PC-3 (cell line): ENCODE measurements around the gene C3orf52. TPM values are rescaled to one million over a fixed set of nuclear protein-coding genes. Genes with fewer than 3 reads are reported as not detected.

ENCODE experiments used
- ATAC-seq: fragments of 200-7000 bp; cut with Tn5 transposase; 2 replicates; pipeline ENCODE4 v1.9.1; 2020; ENCODE audit warnings: mild to moderate bottlenecking, moderate library complexity
- BruUV-seq: library from RNA; stranded (reverse); fragments of 400-500 nt; replicated peaks from 2 replicates; lab custom pipeline; 2021; lab: Mats Ljungman, UMichigan
- CTCF ChIA-PET: fragments of 300-600 bp; sonication (Branson Sonifier 250); formaldehyde crosslinking; loops from one replicate; lab custom pipeline; 2022; ENCODE audit warnings: antibody characterized with exemption; lab: Charles Lee
- POLR2A ChIA-PET: fragments of 300-600 bp; sonication (Branson Sonifier 250); formaldehyde crosslinking; loops from one replicate; lab custom pipeline; 2022; ENCODE audit warnings: antibody characterized with exemption; ENCODE audit not compliant: unreplicated experiment; lab: Charles Lee
- DNase-seq: peaks from one replicate; pipeline ENCODE4 v3.0.0-alpha.2; 2015
- H2AFZ ChIP-seq: fragments of 300-600 bp; sonication (generic); 2 replicates; pipeline ENCODE4 v1.6.0; 2016; ENCODE audit warnings: antibody characterized with exemption, low read length
- H3F3A ChIP-seq: fragments of 300-600 bp; sonication (generic); one replicate; pipeline ENCODE4 v1.6.0; 2017; ENCODE audit warnings: antibody characterized with exemption, low read length, control low read depth, mild to moderate bottlenecking; ENCODE audit not compliant: unreplicated experiment
- H3K27ac ChIP-seq: fragments of 300-600 bp; sonication (generic); 2 replicates; pipeline ENCODE4 v1.5.1; 2016; ENCODE audit warnings: mild to moderate bottlenecking, low read length
- H3K27me3 ChIP-seq: fragments of 300-600 bp; sonication (generic); 2 replicates; pipeline ENCODE4 v1.6.1; 2016; ENCODE audit warnings: low read length, mixed read lengths
- H3K36me3 ChIP-seq: fragments of 300-600 bp; sonication (generic); 2 replicates; pipeline ENCODE4 v1.6.1; 2016; ENCODE audit warnings: low read depth, mixed run types, low read length, mixed read lengths
- H3K4me1 ChIP-seq: fragments of 300-600 bp; sonication (generic); 2 replicates; pipeline ENCODE4 v1.5.1; 2016; ENCODE audit warnings: low read length; ENCODE audit not compliant: insufficient read depth
- H3K4me2 ChIP-seq: fragments of 300-600 bp; sonication (generic); 2 replicates; pipeline ENCODE4 v1.6.0; 2016; ENCODE audit warnings: low read length
- H3K4me3 ChIP-seq: fragments of 300-600 bp; sonication (generic); 2 replicates; pipeline ENCODE4 v1.5.1; 2016; ENCODE audit warnings: mild to moderate bottlenecking, low read length, mixed read lengths
- H3K79me2 ChIP-seq: fragments of 300-600 bp; sonication (generic); 2 replicates; pipeline ENCODE4 v1.6.1; 2017; ENCODE audit warnings: low read length, mixed read lengths
- H3K9ac ChIP-seq: fragments of 300-600 bp; sonication (generic); 2 replicates; pipeline ENCODE4 v1.6.0; 2016; ENCODE audit warnings: mild to moderate bottlenecking, low read length
- H3K9me2 ChIP-seq: fragments of 300-600 bp; sonication (generic); replicated peaks from 2 replicates; pipeline ENCODE4 v1.6.1; 2016; ENCODE audit warnings: mixed run types, low read length, mixed read lengths
- H3K9me3 ChIP-seq: fragments of 300-600 bp; sonication (generic); 2 replicates; pipeline ENCODE4 v1.6.1; 2016; ENCODE audit warnings: low read length, mixed read lengths
- H4K20me1 ChIP-seq: fragments of 300-600 bp; sonication (generic); 2 replicates; pipeline ENCODE4 v1.6.1; 2016; ENCODE audit warnings: low read length, mixed read lengths
- EZH2 ChIP-seq: fragments of 300-600 bp; sonication (generic); IDR thresholded peaks from one replicate; pipeline ENCODE4 v1.6.1; 2017; ENCODE audit warnings: antibody characterized with exemption, mild to moderate bottlenecking, low read length; ENCODE audit not compliant: unreplicated experiment
- EZH2phosphoT487 ChIP-seq: fragments of 300-600 bp; sonication (generic); IDR thresholded peaks from 2 replicates; pipeline ENCODE4 v1.6.1; 2018; ENCODE audit warnings: mild to moderate bottlenecking, antibody characterized with exemption, low read length, borderline replicate concordance
- intact Hi-C: fragments of 100-400 bp; cut with micrococcal nuclease; formaldehyde crosslinking; loops from 2 replicates; pipeline ENCODE4 v1.9.0; 2023
- total RNA-seq: library from RNA; depleted of rRNA; stranded (reverse); fragments of >200 nt; gene quantifications from 2 replicates; pipeline ENCODE4 v1.2.3, GENCODE V29; 2014
- TF ChIP-seq, protein P1 (sequence below): fragments of 300-600 bp; sonication (generic); conservative IDR thresholded peaks from 2 replicates; pipeline ENCODE4 v1.5.1; 2017; ENCODE audit warnings: antibody characterized with exemption, low read depth, mild to moderate bottlenecking, low read length

The C3orf52 gene
- total RNA-seq, 1 experiment from 2014 or later = 16.7 TPM

DNA sequence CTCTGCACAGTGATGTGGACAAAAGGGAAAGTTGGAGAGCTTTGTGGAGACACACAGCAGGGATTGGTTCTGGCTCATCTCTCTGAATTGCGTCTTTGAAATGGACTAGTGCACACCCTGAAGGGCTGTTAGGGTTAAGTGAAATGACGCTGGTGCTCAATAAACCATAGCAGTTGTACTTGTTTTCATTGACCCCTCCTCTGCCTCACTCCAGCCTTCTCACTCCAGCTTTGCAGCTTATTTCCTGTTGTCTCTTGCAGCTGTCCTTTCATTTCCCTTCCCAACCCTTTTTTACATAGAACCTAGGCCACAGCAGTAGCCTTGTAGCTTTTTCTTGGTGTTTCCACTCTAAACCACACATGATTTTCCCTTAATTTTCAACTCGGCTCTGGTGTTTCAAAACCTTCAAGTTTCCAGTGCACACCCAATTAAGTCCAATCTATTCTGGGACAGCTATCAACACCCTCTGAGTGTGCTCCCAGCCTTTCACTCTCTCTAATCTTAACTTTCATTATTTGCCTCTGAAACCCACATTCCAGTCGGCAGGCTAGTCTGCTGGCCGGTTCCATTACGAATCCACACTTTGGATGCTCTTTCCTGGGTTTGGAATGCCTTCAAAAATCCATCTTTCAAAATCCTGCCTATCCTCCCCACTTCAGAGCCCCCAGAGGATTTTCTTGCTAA lies 6.4 kb downstream of the C3orf52 start:
- Histone ChIP-seq H3K9me2 (no peaks in the 10 kb centered on the region), H2AFZ (no peak overlapping the region), H3K4me3 (no peak overlapping the region), H3K9me3 (no peaks in the 10 kb centered on the region), H3K79me2 (peaks cover 67% of the 10 kb centered on the region), H3F3A (no peaks in the 10 kb centered on the region), H3K27ac (no peak overlapping the region), H3K4me2 (no peak overlapping the region), H3K27me3 (no peaks in the 10 kb centered on the region), H4K20me1 (peaks cover 35% of the 10 kb centered on the region), H3K36me3 (peaks cover 12% of the 10 kb centered on the region), H3K9ac (no peak overlapping the region), H3K4me1 (peaks cover 56% of the 10 kb centered on the region)
- intact Hi-C loops = no loop called here
- CTCF ChIA-PET = no interaction called here
- BruUV-seq = no TSS peak
- TF ChIP-seq EZH2phosphoT487 = no peak
- TF ChIP-seq, protein P1, sequence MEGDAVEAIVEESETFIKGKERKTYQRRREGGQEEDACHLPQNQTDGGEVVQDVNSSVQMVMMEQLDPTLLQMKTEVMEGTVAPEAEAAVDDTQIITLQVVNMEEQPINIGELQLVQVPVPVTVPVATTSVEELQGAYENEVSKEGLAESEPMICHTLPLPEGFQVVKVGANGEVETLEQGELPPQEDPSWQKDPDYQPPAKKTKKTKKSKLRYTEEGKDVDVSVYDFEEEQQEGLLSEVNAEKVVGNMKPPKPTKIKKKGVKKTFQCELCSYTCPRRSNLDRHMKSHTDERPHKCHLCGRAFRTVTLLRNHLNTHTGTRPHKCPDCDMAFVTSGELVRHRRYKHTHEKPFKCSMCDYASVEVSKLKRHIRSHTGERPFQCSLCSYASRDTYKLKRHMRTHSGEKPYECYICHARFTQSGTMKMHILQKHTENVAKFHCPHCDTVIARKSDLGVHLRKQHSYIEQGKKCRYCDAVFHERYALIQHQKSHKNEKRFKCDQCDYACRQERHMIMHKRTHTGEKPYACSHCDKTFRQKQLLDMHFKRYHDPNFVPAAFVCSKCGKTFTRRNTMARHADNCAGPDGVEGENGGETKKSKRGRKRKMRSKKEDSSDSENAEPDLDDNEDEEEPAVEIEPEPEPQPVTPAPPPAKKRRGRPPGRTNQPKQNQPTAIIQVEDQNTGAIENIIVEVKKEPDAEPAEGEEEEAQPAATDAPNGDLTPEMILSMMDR = no peak
- TF ChIP-seq EZH2 = no peak
- DNase-seq (no peak), ATAC-seq (no peak)
- POLR2A ChIA-PET = no interaction called here

DNA sequence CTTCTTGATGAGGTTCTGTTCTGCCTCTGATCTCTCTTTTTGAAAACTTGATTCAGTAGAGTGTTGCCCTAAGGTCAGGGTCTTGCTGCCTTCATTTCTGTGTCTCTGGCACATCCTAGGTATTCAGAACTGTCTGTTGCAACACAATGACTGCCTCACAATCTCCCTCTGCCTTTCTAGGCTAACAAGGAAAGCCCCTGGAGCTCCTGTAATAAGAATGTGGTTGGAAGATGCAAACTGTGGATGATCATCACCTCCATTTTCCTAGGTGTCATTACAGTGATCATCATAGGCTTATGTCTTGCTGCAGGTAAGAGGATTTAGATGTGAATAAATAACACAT lies 7.0 kb downstream of the C3orf52 start:
- ChIA-PET CTCF (no interaction called here), POLR2A (no interaction called here)
- no peaks in the 10 kb centered on the region for H3K27me3 ChIP-seq
- no peak overlapping the region for H3K4me2 ChIP-seq
- ATAC-seq (no peak), DNase-seq (no peak)
- intact Hi-C loops = no loop called here
- no peak overlapping the region for H3K9ac ChIP-seq
- no peak overlapping the region for H3K4me3 ChIP-seq
- H4K20me1 ChIP-seq = peaks cover 35% of the 10 kb centered on the region
- H3K27ac ChIP-seq = no peak overlapping the region
- H3K9me3 ChIP-seq = no peaks in the 10 kb centered on the region
- H3F3A ChIP-seq = no peaks in the 10 kb centered on the region
- no peak overlapping the region for H2AFZ ChIP-seq
- peaks cover 12% of the 10 kb centered on the region for H3K36me3 ChIP-seq
- H3K9me2 ChIP-seq = no peaks in the 10 kb centered on the region
- no TSS peak for BruUV-seq
- H3K79me2 ChIP-seq = peaks cover 67% of the 10 kb centered on the region
- TF ChIP-seq, protein P1 = no peak
- TF ChIP-seq EZH2 (no peak), EZH2phosphoT487 (no peak)
- H3K4me1 ChIP-seq = peaks cover 56% of the 10 kb centered on the region

GRCh38 chr3:112095731-112096130 lies 9.5 kb downstream of the C3orf52 start:
- no peaks in the 10 kb centered on the region for H3K9me2 ChIP-seq
- no TSS peak for BruUV-seq
- intact Hi-C loops = no loop called here
- peaks cover 47% of the 10 kb centered on the region for H3K4me1 ChIP-seq
- H3K9ac ChIP-seq = peak overlapping the region; percentile 29; the same call in 1 of the 2 replicates
- DNase-seq = peak; percentile 35
- peaks cover 14% of the 10 kb centered on the region for H4K20me1 ChIP-seq
- H3K27me3 ChIP-seq = no peaks in the 10 kb centered on the region
- ChIA-PET POLR2A (no interaction called here), CTCF (interaction anchor here (0.6 kb wide), 1 partner anchor 319 kb away, joined by 10 read pairs; no protein-coding TSS in a partner anchor)
- ATAC-seq = peak; percentile 13
- H2AFZ ChIP-seq = no peak overlapping the region
- no peaks in the 10 kb centered on the region for H3F3A ChIP-seq
- H3K4me2 ChIP-seq = no peak overlapping the region
- H3K36me3 ChIP-seq = peaks cover 12% of the 10 kb centered on the region
- H3K79me2 ChIP-seq = peaks cover 66% of the 10 kb centered on the region
- TF ChIP-seq, protein P1 = no peak
- TF ChIP-seq EZH2phosphoT487 = no peak
- TF ChIP-seq EZH2 = no peak
- H3K9me3 ChIP-seq = no peaks in the 10 kb centered on the region
- peak overlapping the region; percentile 75 for H3K27ac ChIP-seq
- H3K4me3 ChIP-seq = no peak overlapping the region
